Neural cell (in vitro differentiated cells): Measurements from ENCODE around the gene PLBD2. TPM values are rescaled to one million over a fixed set of nuclear protein-coding genes. Genes with fewer than 3 reads are reported as not detected.

Experiments used
- H2AFZ ChIP-seq: fragments of 200-600, 300-800 bp; sonication (generic), shearing (Covaris generic); 2 replicates; pipeline ENCODE4 v1.6.0; 2014; ENCODE audit warnings: low read depth, mild to moderate bottlenecking, antibody characterized with exemption, low read length, moderate library complexity
- H3F3A ChIP-seq: fragments of 200-600 bp; shearing (Covaris generic); 2 replicates; pipeline ENCODE4 v1.6.1; 2016; ENCODE audit warnings: mild to moderate bottlenecking, moderate library complexity, mixed read lengths, antibody characterized with exemption, low read length; ENCODE audit not compliant: insufficient read depth, poor library complexity, severe bottlenecking
- H3K27ac ChIP-seq: fragments of 200-600, 300-800 bp; sonication (generic), shearing (Covaris generic); 2 replicates; pipeline ENCODE4 v1.5.1; 2014; ENCODE audit warnings: mild to moderate bottlenecking, low read length, moderate library complexity
- H3K27me3 ChIP-seq: fragments of 300-800, 200-600 bp; sonication (generic), shearing (Covaris generic); 2 replicates; pipeline ENCODE4 v1.6.0; 2014; ENCODE audit warnings: mild to moderate bottlenecking, low read depth, low read length, moderate library complexity; ENCODE audit not compliant: insufficient read depth
- H3K36me3 ChIP-seq: fragments of 300-800, 200-600 bp; sonication (generic), shearing (Covaris generic); 2 replicates; pipeline ENCODE4 v1.5.1; 2014; ENCODE audit warnings: mild to moderate bottlenecking, antibody characterized with exemption, low read length, moderate library complexity; ENCODE audit not compliant: insufficient read depth
- H3K4me2 ChIP-seq: fragments of 300-800, 200-600 bp; sonication (generic), shearing (Covaris generic); 2 replicates; pipeline ENCODE4 v1.6.0; 2014; ENCODE audit warnings: mild to moderate bottlenecking, low read length
- H3K4me3 ChIP-seq: fragments of 300-800, 200-600 bp; sonication (generic), shearing (Covaris generic); 2 replicates; pipeline ENCODE4 v1.5.1; 2014; ENCODE audit warnings: mild to moderate bottlenecking, low read length, moderate library complexity
- H3K79me2 ChIP-seq: fragments of 200-600 bp; shearing (Covaris generic); replicated peaks from 2 replicates; pipeline ENCODE4 v1.6.0; 2014; ENCODE audit warnings: mild to moderate bottlenecking, low read length, moderate library complexity; ENCODE audit not compliant: insufficient read depth
- H3K9ac ChIP-seq: fragments of 300-800, 200-600 bp; sonication (generic), shearing (Covaris generic); 2 replicates; pipeline ENCODE4 v1.6.1; 2016; ENCODE audit warnings: mild to moderate bottlenecking, low read length, mixed read lengths
- H3K9me2 ChIP-seq: fragments of 200-600 bp; shearing (Covaris generic); 2 replicates; pipeline ENCODE4 v1.6.1; 2016; ENCODE audit warnings: mild to moderate bottlenecking, low read length, mixed read lengths; ENCODE audit not compliant: insufficient read depth
- H3K9me3 ChIP-seq: fragments of 200-600, 300-800 bp; sonication (generic), shearing (Covaris generic); 2 replicates; pipeline ENCODE4 v1.6.1; 2016; ENCODE audit warnings: mild to moderate bottlenecking, mixed run types, low read length, moderate library complexity, mixed read lengths
- H4K20me1 ChIP-seq: fragments of 200-600 bp; shearing (Covaris generic); 2 replicates; pipeline ENCODE4 v1.6.1; 2016; ENCODE audit warnings: mild to moderate bottlenecking, mixed run types; ENCODE audit not compliant: insufficient read depth
- EP300 ChIP-seq: fragments of 450-650 bp; conservative IDR thresholded peaks from 2 replicates; pipeline ENCODE4 v1.6.1; 2014; ENCODE audit warnings: antibody characterized with exemption, mild to moderate bottlenecking, moderate library complexity; ENCODE audit not compliant: poor library complexity, severe bottlenecking
- EZH2 ChIP-seq: fragments of 200-600, 300-800 bp; shearing (Covaris generic), sonication (generic); IDR thresholded peaks from 2 replicates; pipeline ENCODE4 v1.6.1; 2014; ENCODE audit warnings: antibody characterized with exemption, low read length, borderline replicate concordance, mild to moderate bottlenecking; ENCODE audit not compliant: insufficient read depth, poor library complexity, severe bottlenecking
- MXI1 ChIP-seq: fragments of 450-650 bp; conservative IDR thresholded peaks from 2 replicates; pipeline ENCODE4 v1.6.1; 2014; ENCODE audit warnings: antibody characterized with exemption, mild to moderate bottlenecking; ENCODE audit not compliant: poor library complexity, severe bottlenecking
- POLR2AphosphoS5 ChIP-seq: IDR thresholded peaks from 2 replicates; pipeline ENCODE4 v1.6.1; 2012
- RAD21 ChIP-seq: fragments of 450-650 bp; conservative IDR thresholded peaks from 2 replicates; pipeline ENCODE4 v1.6.1; 2014; ENCODE audit warnings: antibody characterized with exemption, mild to moderate bottlenecking, moderate library complexity
- SMC3 ChIP-seq: fragments of 450-650 bp; conservative IDR thresholded peaks from 2 replicates; pipeline ENCODE4 v1.6.1; 2014; ENCODE audit warnings: antibody characterized with exemption, mild to moderate bottlenecking, moderate library complexity; ENCODE audit not compliant: poor library complexity
- TAF1 ChIP-seq: IDR thresholded peaks from 2 replicates; pipeline ENCODE4 v1.6.1; 2012; ENCODE audit warnings: low read depth
- polyA plus RNA-seq: library from polyadenylated mRNA; depleted of rRNA; stranded (reverse); fragments of >200 nt; gene quantifications from 2 replicates; pipeline ENCODE4 v1.2.3, GENCODE V29; 2014
- TF ChIP-seq, protein P1 (sequence below): IDR thresholded peaks from 2 replicates; pipeline ENCODE4 v1.6.1; 2012; ENCODE audit warnings: borderline replicate concordance
- TF ChIP-seq, protein P2 (sequence below): fragments of 450-650 bp; IDR thresholded peaks from 2 replicates; pipeline ENCODE4 v1.5.1; 2014; ENCODE audit warnings: antibody characterized with exemption, mild to moderate bottlenecking, moderate library complexity; ENCODE audit not compliant: poor library complexity, severe bottlenecking

The PLBD2 gene
- polyA plus RNA-seq, 1 donor from 2014 or later, result 4.8 TPM

DNA sequence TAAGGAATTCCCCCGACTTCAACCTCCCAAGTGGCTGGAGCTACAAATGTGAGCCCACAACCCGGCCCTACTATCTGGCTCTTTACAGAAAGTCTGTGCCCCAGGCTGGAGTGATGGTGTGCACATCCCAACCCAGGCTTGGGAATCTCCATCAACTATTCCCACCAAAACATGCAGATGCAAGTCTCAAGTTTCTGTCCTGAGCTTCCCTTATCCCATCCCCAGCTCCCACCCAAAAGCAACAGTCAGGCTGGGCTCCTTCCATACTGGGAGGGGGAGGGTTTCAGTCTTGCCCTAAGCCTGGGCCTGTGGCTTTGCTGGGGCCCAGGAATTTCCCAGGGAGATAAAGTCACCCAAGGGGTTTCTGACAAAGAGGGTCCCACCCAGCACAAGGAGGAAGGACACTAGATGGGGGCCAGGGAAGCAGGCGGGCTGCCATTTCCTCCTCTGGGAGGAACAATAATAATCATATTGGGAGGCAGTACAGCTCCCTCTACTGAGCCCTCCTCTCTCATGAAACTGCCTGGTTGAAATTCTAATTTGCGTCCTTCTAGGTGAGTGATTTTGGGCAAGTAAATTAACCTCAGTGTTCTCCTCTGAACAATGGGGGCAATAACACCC is 31.5 kb upstream of the PLBD2 start:
- Histone ChIP-seq H2AFZ (no peak overlapping the region), H3K36me3 (no peaks in the 10 kb centered on the region)

DNA sequence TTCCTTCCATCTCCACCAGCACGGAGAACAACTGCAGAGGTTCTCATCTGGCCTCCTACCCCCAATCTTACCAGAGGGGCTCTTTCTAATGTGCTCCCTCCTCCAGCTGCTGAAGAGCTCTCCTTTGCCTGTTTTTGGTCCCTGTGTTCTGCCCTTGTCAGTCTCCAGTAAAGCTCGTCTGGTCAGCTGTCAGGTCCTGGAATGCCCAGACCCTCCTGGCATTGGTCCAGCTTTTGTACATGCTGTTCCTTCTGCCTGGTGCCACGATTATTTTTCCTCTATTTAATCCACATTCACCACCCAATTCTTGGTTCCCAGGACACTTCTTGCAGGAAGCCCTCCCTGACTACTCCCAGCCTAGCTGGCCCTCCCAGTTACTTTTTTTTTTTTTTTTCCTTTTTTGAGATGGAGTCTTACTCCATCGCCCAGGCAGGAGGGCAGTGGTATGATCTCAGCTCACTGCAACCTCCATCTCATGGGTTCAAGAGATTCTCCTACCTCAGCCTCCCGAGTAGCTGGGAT is 30.0 kb upstream of the PLBD2 start:
- H2AFZ ChIP-seq, result no peak overlapping the region
- no peaks in the 10 kb centered on the region for H3K9me2 ChIP-seq
- H3K27me3 ChIP-seq, result peaks cover 4% of the 10 kb centered on the region
- H3K4me2 ChIP-seq, result no peak overlapping the region
- no peak overlapping the region for H3K9ac ChIP-seq
- H3K36me3 ChIP-seq, result no peaks in the 10 kb centered on the region
- no peaks in the 10 kb centered on the region for H3F3A ChIP-seq
- no peak overlapping the region for H3K27ac ChIP-seq
- no peak overlapping the region for H3K4me3 ChIP-seq
- no peaks in the 10 kb centered on the region for H3K79me2 ChIP-seq
- no peaks in the 10 kb centered on the region for H3K9me3 ChIP-seq
- H4K20me1 ChIP-seq, result no peaks in the 10 kb centered on the region
- TF ChIP-seq MXI1 (no peak), TAF1 (no peak), EP300 (no peak), POLR2AphosphoS5 (no peak), EZH2 (no peak), RAD21 (no peak), SMC3 (no peak)
- TF ChIP-seq, protein P1, sequence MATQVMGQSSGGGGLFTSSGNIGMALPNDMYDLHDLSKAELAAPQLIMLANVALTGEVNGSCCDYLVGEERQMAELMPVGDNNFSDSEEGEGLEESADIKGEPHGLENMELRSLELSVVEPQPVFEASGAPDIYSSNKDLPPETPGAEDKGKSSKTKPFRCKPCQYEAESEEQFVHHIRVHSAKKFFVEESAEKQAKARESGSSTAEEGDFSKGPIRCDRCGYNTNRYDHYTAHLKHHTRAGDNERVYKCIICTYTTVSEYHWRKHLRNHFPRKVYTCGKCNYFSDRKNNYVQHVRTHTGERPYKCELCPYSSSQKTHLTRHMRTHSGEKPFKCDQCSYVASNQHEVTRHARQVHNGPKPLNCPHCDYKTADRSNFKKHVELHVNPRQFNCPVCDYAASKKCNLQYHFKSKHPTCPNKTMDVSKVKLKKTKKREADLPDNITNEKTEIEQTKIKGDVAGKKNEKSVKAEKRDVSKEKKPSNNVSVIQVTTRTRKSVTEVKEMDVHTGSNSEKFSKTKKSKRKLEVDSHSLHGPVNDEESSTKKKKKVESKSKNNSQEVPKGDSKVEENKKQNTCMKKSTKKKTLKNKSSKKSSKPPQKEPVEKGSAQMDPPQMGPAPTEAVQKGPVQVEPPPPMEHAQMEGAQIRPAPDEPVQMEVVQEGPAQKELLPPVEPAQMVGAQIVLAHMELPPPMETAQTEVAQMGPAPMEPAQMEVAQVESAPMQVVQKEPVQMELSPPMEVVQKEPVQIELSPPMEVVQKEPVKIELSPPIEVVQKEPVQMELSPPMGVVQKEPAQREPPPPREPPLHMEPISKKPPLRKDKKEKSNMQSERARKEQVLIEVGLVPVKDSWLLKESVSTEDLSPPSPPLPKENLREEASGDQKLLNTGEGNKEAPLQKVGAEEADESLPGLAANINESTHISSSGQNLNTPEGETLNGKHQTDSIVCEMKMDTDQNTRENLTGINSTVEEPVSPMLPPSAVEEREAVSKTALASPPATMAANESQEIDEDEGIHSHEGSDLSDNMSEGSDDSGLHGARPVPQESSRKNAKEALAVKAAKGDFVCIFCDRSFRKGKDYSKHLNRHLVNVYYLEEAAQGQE, result no peak
- TF ChIP-seq, protein P2, sequence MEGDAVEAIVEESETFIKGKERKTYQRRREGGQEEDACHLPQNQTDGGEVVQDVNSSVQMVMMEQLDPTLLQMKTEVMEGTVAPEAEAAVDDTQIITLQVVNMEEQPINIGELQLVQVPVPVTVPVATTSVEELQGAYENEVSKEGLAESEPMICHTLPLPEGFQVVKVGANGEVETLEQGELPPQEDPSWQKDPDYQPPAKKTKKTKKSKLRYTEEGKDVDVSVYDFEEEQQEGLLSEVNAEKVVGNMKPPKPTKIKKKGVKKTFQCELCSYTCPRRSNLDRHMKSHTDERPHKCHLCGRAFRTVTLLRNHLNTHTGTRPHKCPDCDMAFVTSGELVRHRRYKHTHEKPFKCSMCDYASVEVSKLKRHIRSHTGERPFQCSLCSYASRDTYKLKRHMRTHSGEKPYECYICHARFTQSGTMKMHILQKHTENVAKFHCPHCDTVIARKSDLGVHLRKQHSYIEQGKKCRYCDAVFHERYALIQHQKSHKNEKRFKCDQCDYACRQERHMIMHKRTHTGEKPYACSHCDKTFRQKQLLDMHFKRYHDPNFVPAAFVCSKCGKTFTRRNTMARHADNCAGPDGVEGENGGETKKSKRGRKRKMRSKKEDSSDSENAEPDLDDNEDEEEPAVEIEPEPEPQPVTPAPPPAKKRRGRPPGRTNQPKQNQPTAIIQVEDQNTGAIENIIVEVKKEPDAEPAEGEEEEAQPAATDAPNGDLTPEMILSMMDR, result no peak

More for the DNA sequence above, 31.5 kb upstream of the PLBD2 start:
- Histone ChIP-seq H3K27ac (no peak overlapping the region), H4K20me1 (no peaks in the 10 kb centered on the region), H3K4me3 (no peak overlapping the region), H3K4me2 (no peak overlapping the region), H3F3A (no peaks in the 10 kb centered on the region), H3K9me3 (no peaks in the 10 kb centered on the region), H3K9ac (no peak overlapping the region), H3K27me3 (no peaks in the 10 kb centered on the region), H3K79me2 (no peaks in the 10 kb centered on the region), H3K9me2 (no peaks in the 10 kb centered on the region)
- TF ChIP-seq, protein P2, result no peak
- TF ChIP-seq EZH2, result no peak
- TF ChIP-seq EP300, result no peak
